Right lobe of liver (tissue), 6 donors: ENCODE data around the gene KARS1. TPM values are rescaled to one million over a fixed set of nuclear protein-coding genes. Genes with fewer than 3 reads are reported as not detected.
"Not testable (repeated sequence)": the region's sequence is repeated elsewhere in the genome, so short reads cannot be mapped to it uniquely, and the experiment has no call there.

Source experiments
- ATAC-seq, 4 donors: fragments of 200-7000 bp; cut with Tn5 transposase; one replicate each; pipeline ENCODE4 v1.9.1; 2020; ENCODE audit warnings: mild to moderate bottlenecking in 4 of 4, moderate library complexity in 4 of 4
- DNase-seq, 3 donors: peaks; one replicate each; pipeline ENCODE4 v3.0.0-alpha.2; 2020
- H3K27ac ChIP-seq, 3 donors: fragments of 200-600 bp; one replicate each; pipeline ENCODE4 v1.8.0; 2022
- H3K27me3 ChIP-seq, 2 donors: fragments of 200-600 bp; one replicate each; pipeline ENCODE4 v1.8.0; 2022
- H3K36me3 ChIP-seq, 4 donors: fragments of 200-600 bp; sonication (generic) in 1 of 4; one replicate each; pipeline versions ENCODE4 v1.5.1 to v1.8.0; 2017 to 2022; ENCODE audit warnings: control low read depth in 1 of 4
- H3K4me1 ChIP-seq, 4 donors: fragments of 200-600 bp; sonication (generic) in 1 of 4; one replicate each; pipeline versions ENCODE4 v1.5.1 to v1.8.0; 2017 to 2022; ENCODE audit warnings: control low read depth in 1 of 4
- H3K4me3 ChIP-seq, 3 donors: fragments of 200-600 bp; one replicate each; pipeline ENCODE4 v1.8.0; 2022
- H3K9me3 ChIP-seq, 4 donors: fragments of 200-600 bp; sonication (generic) in 1 of 4; one replicate each; pipeline versions ENCODE4 v1.5.1 to v1.8.0; 2017 to 2022; ENCODE audit warnings: control low read depth in 1 of 4
- POLR2A ChIP-seq: fragments of 450-650 bp; IDR thresholded peaks from one replicate; pipeline ENCODE4 v1.6.1; 2017; ENCODE audit warnings: antibody characterized with exemption, mild to moderate bottlenecking
- WGBS: methylation state at CpG from one replicate; pipeline ENCODE4 v1.1.6; 2018; ENCODE audit warnings: low coverage, low lambda C conversion rate; ENCODE audit not compliant: insufficient coverage; ENCODE audit errors: missing lambda C conversion rate; 5-methylcytosine and 5-hydroxymethylcytosine counted together
- intact Hi-C, 2 donors: fragments of 100-400 bp; cut with DNase I; formaldehyde crosslinking; loops; one replicate each; pipeline versions ENCODE4 v1.11.2 to v1.14.1; 2022
- total RNA-seq, 6 experiments: library from RNA; depleted of rRNA in 2 of 6; stranded (reverse); fragments of >200 nt in 2 of 6; fragmentation: NEBNext Ultra II Directional in 3 of 6; extraction: Animal tissue kit (Norgen Biotek cat#: 25700) in 3 of 6; gene quantifications; one replicate each; pipeline versions ENCODE4 v1.1.0 to v1.2.4, GENCODE V29; 2016 to 2023
- TF ChIP-seq, protein P1 (sequence below), 4 donors: fragments of 200-600 bp in 3 of 4; fragments of 450-650 bp in 1 of 4; IDR thresholded peaks; one replicate each; pipeline versions ENCODE4 v1.5.1 to v1.8.0; 2016 to 2022; ENCODE audit warnings: antibody characterized with exemption in 4 of 4, mild to moderate bottlenecking in 2 of 4
- donor health status: DM: no; HTN: yes; CAD: no.
- donor health status: DM: no; HTN: no; CAD: no.
- donor health status: DM: no; HTN: no; CAD: no.
- donor health status: DM: no; HTN: yes; CAD: no.
- donor health status: DM: no; HTN: yes; CAD: no.

Gene KARS1
- total RNA-seq, 6 experiments from 2014 or later, result 40.0 to 85.0 (median 53.8) TPM

DNA sequence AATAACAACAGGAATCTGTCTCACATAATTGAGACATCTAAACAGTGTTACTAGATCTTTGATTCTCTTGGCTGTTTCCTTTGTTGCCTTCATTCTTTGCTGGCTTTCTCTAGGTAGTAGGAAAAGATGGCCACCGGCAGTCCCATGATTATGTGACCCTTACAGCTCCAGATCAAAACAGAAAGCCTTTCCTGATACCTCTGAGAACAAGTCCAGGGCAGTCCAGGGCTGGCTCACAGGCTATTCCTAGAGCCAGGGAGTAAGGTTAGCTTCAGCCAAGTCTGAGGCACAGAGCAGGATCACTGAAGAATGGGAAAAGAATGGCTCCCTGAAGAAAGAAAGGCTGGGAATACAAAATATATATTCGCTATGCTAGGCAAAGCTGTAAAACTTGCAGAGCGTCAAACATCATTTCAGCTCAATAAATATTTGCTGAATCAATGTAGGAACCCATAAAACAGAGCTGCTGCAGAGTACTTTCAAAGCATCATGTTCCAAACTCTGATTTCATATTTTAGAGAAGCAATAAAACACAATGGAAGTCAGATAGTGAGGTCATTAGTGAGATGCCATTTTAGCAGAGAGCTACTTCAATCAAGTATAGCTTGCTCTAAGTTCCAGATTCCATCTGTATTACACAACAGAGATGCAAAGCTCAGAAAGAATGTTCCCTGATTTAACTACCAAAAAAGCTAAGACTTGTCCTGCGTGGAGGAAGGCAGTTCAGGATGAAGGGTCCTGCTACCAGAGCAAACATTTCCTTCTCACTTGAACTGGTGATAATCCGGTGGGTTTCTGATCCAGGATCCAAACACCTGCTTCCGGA is 47.8 kb downstream of the KARS1 start:
- Histone ChIP-seq H3K9me3 (no peaks in the 10 kb centered on the region), H3K36me3 (peaks cover 0 to 32% (median 23%) of the 10 kb centered on the region in 4 donors), H3K4me1 (no peaks in the 10 kb centered on the region), H3K27me3 (no peaks in the 10 kb centered on the region), H3K27ac (no peak overlapping the region), H3K4me3 (no peak overlapping the region)
- WGBS, result 96% methylated on average over 4 of the region's 6 CpGs
- intact Hi-C loops, result no loop called here
- TF ChIP-seq, protein P1, sequence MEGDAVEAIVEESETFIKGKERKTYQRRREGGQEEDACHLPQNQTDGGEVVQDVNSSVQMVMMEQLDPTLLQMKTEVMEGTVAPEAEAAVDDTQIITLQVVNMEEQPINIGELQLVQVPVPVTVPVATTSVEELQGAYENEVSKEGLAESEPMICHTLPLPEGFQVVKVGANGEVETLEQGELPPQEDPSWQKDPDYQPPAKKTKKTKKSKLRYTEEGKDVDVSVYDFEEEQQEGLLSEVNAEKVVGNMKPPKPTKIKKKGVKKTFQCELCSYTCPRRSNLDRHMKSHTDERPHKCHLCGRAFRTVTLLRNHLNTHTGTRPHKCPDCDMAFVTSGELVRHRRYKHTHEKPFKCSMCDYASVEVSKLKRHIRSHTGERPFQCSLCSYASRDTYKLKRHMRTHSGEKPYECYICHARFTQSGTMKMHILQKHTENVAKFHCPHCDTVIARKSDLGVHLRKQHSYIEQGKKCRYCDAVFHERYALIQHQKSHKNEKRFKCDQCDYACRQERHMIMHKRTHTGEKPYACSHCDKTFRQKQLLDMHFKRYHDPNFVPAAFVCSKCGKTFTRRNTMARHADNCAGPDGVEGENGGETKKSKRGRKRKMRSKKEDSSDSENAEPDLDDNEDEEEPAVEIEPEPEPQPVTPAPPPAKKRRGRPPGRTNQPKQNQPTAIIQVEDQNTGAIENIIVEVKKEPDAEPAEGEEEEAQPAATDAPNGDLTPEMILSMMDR (IDR thresholded peaks at IDR 0.05), result no peak
- no peak for TF ChIP-seq POLR2A
- ATAC-seq (no peak), DNase-seq (no peak)

GRCh38 chr16:75593825-75594820 is 53.3 kb downstream of the KARS1 start:
- H3K4me1 ChIP-seq, result no peaks in the 10 kb centered on the region
- 56% methylated on average over 11 of the region's 17 CpGs for WGBS
- no peaks in the 10 kb centered on the region for H3K27me3 ChIP-seq
- no peaks in the 10 kb centered on the region for H3K9me3 ChIP-seq
- TF ChIP-seq POLR2A, result no peak
- TF ChIP-seq, protein P1 (IDR thresholded peaks at IDR 0.05), result no peak
- DNase-seq (no peak), ATAC-seq (no peak)
- intact Hi-C loops, result no loop called here
- H3K36me3 ChIP-seq, result peaks cover 0 to 1% (median 0%) of the 10 kb centered on the region in 4 donors
- no peak overlapping the region for H3K27ac ChIP-seq
- H3K4me3 ChIP-seq, result no peak overlapping the region

GRCh38 chr16:75593308-75593707 is 54.2 kb downstream of the KARS1 start:
- DNase-seq (no peak), ATAC-seq (no peak)
- 76% methylated on average over 4 of the region's 6 CpGs for WGBS
- intact Hi-C loops, result no loop called here
- H3K27me3 ChIP-seq, result no peaks in the 10 kb centered on the region
- H3K27ac ChIP-seq, result no peak overlapping the region
- peaks cover 0 to 1% (median 0%) of the 10 kb centered on the region in 4 donors for H3K36me3 ChIP-seq
- H3K4me3 ChIP-seq, result no peak overlapping the region
- no peaks in the 10 kb centered on the region for H3K4me1 ChIP-seq
- H3K9me3 ChIP-seq, result no peaks in the 10 kb centered on the region
- no peak for TF ChIP-seq POLR2A
- TF ChIP-seq, protein P1 (IDR thresholded peaks at IDR 0.05), result no peak

- H3K9me3 ChIP-seq, H3K4me1 ChIP-seq, ATAC-seq, DNase-seq, H3K36me3 ChIP-seq, H3K27me3 ChIP-seq, H3K27ac ChIP-seq, intact Hi-C loops, H3K4me3 ChIP-seq: not testable (repeated sequence)
- 59% methylated on average over 7 of the region's 9 CpGs for WGBS
Measured at GRCh38 chr16:75591927-75592326, 55.5 kb downstream of the KARS1 start.
